Caco-2 (cell line): Measurements from ENCODE around the gene BTBD16. TPM values are rescaled to one million over a fixed set of nuclear protein-coding genes. Genes with fewer than 3 reads are reported as not detected.

Experiments used
- BruUV-seq: library from RNA; stranded (reverse); fragments of 400-500 nt; replicated peaks from 2 replicates; lab custom pipeline; 2021; lab: Mats Ljungman, UMichigan
- CTCF ChIA-PET: fragments of 300-600 bp; sonication (Branson Sonifier 250); formaldehyde crosslinking; loops from one replicate; lab custom pipeline; 2022; ENCODE audit warnings: antibody characterized with exemption; lab: Charles Lee
- POLR2A ChIA-PET: fragments of 300-600 bp; sonication (Branson Sonifier 250); formaldehyde crosslinking; loops from one replicate; lab custom pipeline; 2022; ENCODE audit warnings: antibody characterized with exemption; lab: Charles Lee
- DNase-seq, 2 experiments: peaks; one replicate each; pipeline versions ENCODE4 v3.0.0 to v3.0.0-alpha.2; 2020 to 2022
- H3K27me3 ChIP-seq: replicated peaks from 2 replicates; pipeline ENCODE4 v1.6.0; 2011; ENCODE audit warnings: low read length; ENCODE audit not compliant: control insufficient read depth, insufficient read depth
- H3K36me3 ChIP-seq: 2 replicates; pipeline ENCODE4 v1.5.1; 2011; ENCODE audit warnings: low read length; ENCODE audit not compliant: control insufficient read depth, insufficient read depth
- H3K4me1 ChIP-seq: fragments of 250-450 bp; sonication (Bioruptor Pico); 2 replicates; pipeline ENCODE4 v1.5.1; 2020; ENCODE audit warnings: mild to moderate bottlenecking
- H3K4me3 ChIP-seq: 2 replicates; pipeline ENCODE4 v1.5.1; 2011; ENCODE audit warnings: low read depth, mild to moderate bottlenecking, control low read depth, low read length
- H3K9me3 ChIP-seq: fragments of 250-450 bp; sonication (Bioruptor Pico); 2 replicates; pipeline ENCODE4 v1.5.1; 2020; ENCODE audit warnings: mild to moderate bottlenecking, moderate library complexity
- H3K27ac Mint-ChIP-seq: one replicate; pipeline ENCODE4 v1.8.0; 2022; ENCODE audit warnings: mixed read lengths; ENCODE audit not compliant: unreplicated experiment
- H3K27me3 Mint-ChIP-seq: one replicate; pipeline ENCODE4 v1.8.0; 2022; ENCODE audit warnings: mixed read lengths; ENCODE audit not compliant: insufficient read depth, unreplicated experiment
- H3K36me3 Mint-ChIP-seq: one replicate; pipeline ENCODE4 v1.8.0; 2022; ENCODE audit warnings: mild to moderate bottlenecking, mixed read lengths; ENCODE audit not compliant: insufficient read depth, unreplicated experiment
- H3K4me1 Mint-ChIP-seq: one replicate; pipeline ENCODE4 v1.8.0; 2022; ENCODE audit warnings: low read depth, mixed read lengths; ENCODE audit not compliant: unreplicated experiment
- H3K4me3 Mint-ChIP-seq: one replicate; pipeline ENCODE4 v1.8.0; 2022; ENCODE audit warnings: mild to moderate bottlenecking, moderate library complexity, mixed read lengths; ENCODE audit not compliant: unreplicated experiment
- H3K9me3 Mint-ChIP-seq: one replicate; pipeline ENCODE4 v1.8.0; 2022; ENCODE audit warnings: mixed read lengths; ENCODE audit not compliant: unreplicated experiment
- CTCF ChIP-seq, 2 experiments: fragments of 200-600 bp in 1 of 2; IDR thresholded peaks; 1 replicate in 1 of 2; 2 replicates in 1 of 2; pipeline versions ENCODE4 v1.5.1 to v1.8.0; 2011 to 2022; ENCODE audit warnings: antibody characterized with exemption in 1 of 2, control low read depth in 1 of 2, inconsistent platforms in 1 of 2, low read depth in 1 of 2, low read length in 1 of 2, mild to moderate bottlenecking in 1 of 2, moderate library complexity in 1 of 2; ENCODE audit not compliant: insufficient read depth in 1 of 2, severe bottlenecking in 1 of 2, unreplicated experiment in 1 of 2
- intact Hi-C: fragments of 100-400 bp; cut with micrococcal nuclease; formaldehyde crosslinking; loops from one replicate; pipeline ENCODE4 v1.10.0; 2022; ENCODE audit not compliant: unreplicated experiment
- total RNA-seq: library from RNA; stranded (reverse); gene quantifications from 2 replicates; pipeline ENCODE4 v1.2.3, GENCODE V29; 2022

Gene BTBD16
- total RNA-seq, 1 experiment from 2014 or later: not detected

- ChIA-PET POLR2A (no interaction called here), CTCF (no interaction called here)
- TF ChIP-seq CTCF (IDR thresholded peaks at IDR 0.05; ENCODE audit: insufficient read depth in 1 of 2, low read depth in 1 of 2, low read length in 1 of 2, severe bottlenecking in 1 of 2, unreplicated experiment in 1 of 2): no peak
- peaks cover 16% of the 10 kb centered on the region for H3K4me1 Mint-ChIP-seq
- H3K4me3 Mint-ChIP-seq: no peak overlapping the region
- no peaks in the 10 kb centered on the region for H3K27me3 Mint-ChIP-seq
- no TSS peak for BruUV-seq
- intact Hi-C loops: no loop called here
- Histone ChIP-seq H3K27me3 (no peaks in the 10 kb centered on the region), H3K4me3 (no peak overlapping the region), H3K36me3 (no peaks in the 10 kb centered on the region), H3K4me1 (peaks cover 3% of the 10 kb centered on the region), H3K9me3 (no peaks in the 10 kb centered on the region)
- H3K36me3 Mint-ChIP-seq: no peaks in the 10 kb centered on the region
- H3K9me3 Mint-ChIP-seq: peaks cover 10% of the 10 kb centered on the region
- no peak overlapping the region for H3K27ac Mint-ChIP-seq
- no peak for DNase-seq
These were observed 91.0 kb downstream of the BTBD16 start for GRCh38 chr10:122362031-122362592.

- Mint-ChIP-seq H3K4me3 (no peak overlapping the region), H3K4me1 (peaks cover 20% of the 10 kb centered on the region), H3K27me3 (no peaks in the 10 kb centered on the region), H3K27ac (no peak overlapping the region), H3K36me3 (no peaks in the 10 kb centered on the region), H3K9me3 (peaks cover 11% of the 10 kb centered on the region)
- no peak for DNase-seq
- Histone ChIP-seq H3K27me3 (no peaks in the 10 kb centered on the region), H3K9me3 (no peaks in the 10 kb centered on the region), H3K36me3 (no peaks in the 10 kb centered on the region), H3K4me1 (peaks cover 8% of the 10 kb centered on the region), H3K4me3 (no peak overlapping the region)
- ChIA-PET POLR2A (no interaction called here), CTCF (no interaction called here)
- intact Hi-C loops: no loop called here
- BruUV-seq: no TSS peak
- TF ChIP-seq CTCF (IDR thresholded peaks at IDR 0.05; ENCODE audit: insufficient read depth in 1 of 2, low read depth in 1 of 2, low read length in 1 of 2, severe bottlenecking in 1 of 2, unreplicated experiment in 1 of 2): no peak
These were observed 91.5 kb downstream of the BTBD16 start for GRCh38 chr10:122362621-122363020.

GRCh38 chr10:122363311-122363710, 92.2 kb downstream of the BTBD16 start:
- Mint-ChIP-seq H3K36me3 (no peaks in the 10 kb centered on the region), H3K4me3 (no peak overlapping the region), H3K9me3 (peaks cover 11% of the 10 kb centered on the region), H3K27me3 (no peaks in the 10 kb centered on the region), H3K4me1 (peaks cover 27% of the 10 kb centered on the region), H3K27ac (peak overlapping the region; percentile 13)
- Histone ChIP-seq H3K36me3 (no peaks in the 10 kb centered on the region), H3K27me3 (no peaks in the 10 kb centered on the region), H3K4me1 (peaks cover 15% of the 10 kb centered on the region), H3K4me3 (no peak overlapping the region), H3K9me3 (no peaks in the 10 kb centered on the region)
- BruUV-seq: no TSS peak
- intact Hi-C loops: no loop called here
- no peak for TF ChIP-seq CTCF (IDR thresholded peaks at IDR 0.05; ENCODE audit: insufficient read depth in 1 of 2, low read depth in 1 of 2, low read length in 1 of 2, severe bottlenecking in 1 of 2, unreplicated experiment in 1 of 2)
- no peak for DNase-seq
- CTCF ChIA-PET: no interaction called here
- POLR2A ChIA-PET: no interaction called here
